GM18511 (cell line): ENCODE results near the gene CITED2.

Source experiments
- ATAC-seq: cut with Tn5 transposase; IDR thresholded peaks from one replicate; pipeline ENCODE4 v1.9.1; 2021; ENCODE audit warnings: mild to moderate bottlenecking, moderate library complexity; ENCODE audit not compliant: unreplicated experiment

CITED2 gene

GRCh38 chr6:139386404-139386803 is 12.0 kb upstream of the CITED2 start:
- no peak for ATAC-seq

GRCh38 chr6:139381216-139381865 is 6.9 kb upstream of the CITED2 start:
- ATAC-seq = no peak

- no peak for ATAC-seq
These were observed 6.2 kb upstream of the CITED2 start for GRCh38 chr6:139380611-139381010.

- no peak for ATAC-seq
These were observed 5.7 kb upstream of the CITED2 start for GRCh38 chr6:139380168-139380567.

- no peak for ATAC-seq
These were observed 4.5 kb upstream of the CITED2 start for GRCh38 chr6:139378882-139379341.

- no peak for ATAC-seq
These were observed 3.8 kb upstream of the CITED2 start for GRCh38 chr6:139378226-139378625.

GRCh38 chr6:139376604-139377218 is 2.3 kb upstream of the CITED2 start:
- ATAC-seq = no peak

- no peak for ATAC-seq
These were observed 1.5 kb upstream of the CITED2 start for GRCh38 chr6:139376017-139376330.

- ATAC-seq = peak; percentile 61
These were observed 973 bp upstream of the CITED2 start for GRCh38 chr6:139375226-139376016.

GRCh38 chr6:139373928-139374356 is 506 bp downstream of the CITED2 start:
- ATAC-seq = peak; percentile 10

GRCh38 chr6:139373154-139373927 is 1.1 kb downstream of the CITED2 start:
- ATAC-seq = peak; percentile 30

GRCh38 chr6:139372326-139373153 is 1.9 kb downstream of the CITED2 start:
- no peak for ATAC-seq

GRCh38 chr6:139371421-139372203 is 2.8 kb downstream of the CITED2 start:
- no peak for ATAC-seq

- no peak for ATAC-seq
These were observed 3.5 kb downstream of the CITED2 start for GRCh38 chr6:139370999-139371345.

- no peak for ATAC-seq
These were observed 4.0 kb downstream of the CITED2 start for GRCh38 chr6:139370283-139370998.

GRCh38 chr6:139369568-139370282 is 4.7 kb downstream of the CITED2 start:
- ATAC-seq = no peak

- ATAC-seq = no peak
These were observed 5.4 kb downstream of the CITED2 start for GRCh38 chr6:139369068-139369467.

GRCh38 chr6:139368661-139369060 is 5.8 kb downstream of the CITED2 start:
- ATAC-seq = no peak
